ENCODE data around the gene PDE8B. TPM values are rescaled to one million over a fixed set of nuclear protein-coding genes. Genes with fewer than 3 reads are reported as not detected.

The PDE8B gene
- total RNA-seq, 6 experiments from 2014 or later: 1.2 to 5.4 (median 2.4) TPM

GRCh38 chr5:77167695-77168121, 42.8 kb upstream of the PDE8B start:
- intact Hi-C loops (cut with DNase I): no loop called here
- WGBS (ENCODE audit: insufficient coverage, low coverage, low lambda C conversion rate, missing lambda C conversion rate): 45% methylated on average over 4 of the region's 4 CpGs
- H3K36me3 ChIP-seq: no peaks in the 10 kb centered on the region
- ATAC-seq: peak in 2 of 4 donors; percentile 10 to 57
- H3K27ac ChIP-seq: no peak overlapping the region
- TF ChIP-seq, protein P1, sequence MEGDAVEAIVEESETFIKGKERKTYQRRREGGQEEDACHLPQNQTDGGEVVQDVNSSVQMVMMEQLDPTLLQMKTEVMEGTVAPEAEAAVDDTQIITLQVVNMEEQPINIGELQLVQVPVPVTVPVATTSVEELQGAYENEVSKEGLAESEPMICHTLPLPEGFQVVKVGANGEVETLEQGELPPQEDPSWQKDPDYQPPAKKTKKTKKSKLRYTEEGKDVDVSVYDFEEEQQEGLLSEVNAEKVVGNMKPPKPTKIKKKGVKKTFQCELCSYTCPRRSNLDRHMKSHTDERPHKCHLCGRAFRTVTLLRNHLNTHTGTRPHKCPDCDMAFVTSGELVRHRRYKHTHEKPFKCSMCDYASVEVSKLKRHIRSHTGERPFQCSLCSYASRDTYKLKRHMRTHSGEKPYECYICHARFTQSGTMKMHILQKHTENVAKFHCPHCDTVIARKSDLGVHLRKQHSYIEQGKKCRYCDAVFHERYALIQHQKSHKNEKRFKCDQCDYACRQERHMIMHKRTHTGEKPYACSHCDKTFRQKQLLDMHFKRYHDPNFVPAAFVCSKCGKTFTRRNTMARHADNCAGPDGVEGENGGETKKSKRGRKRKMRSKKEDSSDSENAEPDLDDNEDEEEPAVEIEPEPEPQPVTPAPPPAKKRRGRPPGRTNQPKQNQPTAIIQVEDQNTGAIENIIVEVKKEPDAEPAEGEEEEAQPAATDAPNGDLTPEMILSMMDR (IDR thresholded peaks at IDR 0.05): no peak
- no peak for TF ChIP-seq POLR2A (IDR thresholded peaks at IDR 0.05)
- no peaks in the 10 kb centered on the region for H3K4me1 ChIP-seq
- no peak overlapping the region for H3K4me3 ChIP-seq
- no peak for DNase-seq
- no peaks in the 10 kb centered on the region for H3K27me3 ChIP-seq
- no peaks in the 10 kb centered on the region for H3K9me3 ChIP-seq

DNA sequence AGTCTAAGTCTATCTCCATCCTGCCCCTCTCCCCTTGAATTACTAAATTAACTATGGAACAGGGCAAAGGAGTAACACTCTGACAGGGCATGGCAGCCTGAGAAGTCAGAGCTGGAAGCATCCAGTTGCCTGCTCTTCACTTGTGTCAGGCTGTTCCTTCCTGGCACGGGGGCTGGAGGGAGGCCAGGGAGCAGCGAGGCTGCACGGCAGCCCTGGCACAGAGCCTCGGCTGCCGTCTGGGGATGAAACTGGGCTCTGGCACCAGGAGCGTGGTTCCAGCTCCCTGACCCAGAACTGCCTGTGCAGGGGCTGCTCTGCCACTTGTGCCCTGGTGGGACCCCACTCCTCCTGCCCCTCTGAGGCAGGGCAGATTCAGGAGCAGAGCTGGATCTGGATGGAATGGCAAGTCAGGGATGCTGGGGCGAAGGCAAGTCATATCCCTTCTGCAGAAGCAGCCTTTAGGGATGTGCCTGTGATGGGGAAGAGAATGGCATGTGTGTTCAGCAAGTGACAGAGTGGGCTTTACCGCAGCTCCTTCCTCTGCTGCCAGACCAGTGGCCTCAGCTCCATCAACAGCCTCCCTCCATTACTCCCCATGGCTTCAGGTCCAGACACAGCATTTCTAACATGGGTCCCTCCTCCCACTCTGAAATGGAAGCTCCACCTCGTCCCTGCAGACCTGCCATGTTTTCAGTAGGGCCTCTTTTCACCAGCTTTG, 42.2 kb upstream of the PDE8B start:
- no peak overlapping the region for H3K27ac ChIP-seq

DNA sequence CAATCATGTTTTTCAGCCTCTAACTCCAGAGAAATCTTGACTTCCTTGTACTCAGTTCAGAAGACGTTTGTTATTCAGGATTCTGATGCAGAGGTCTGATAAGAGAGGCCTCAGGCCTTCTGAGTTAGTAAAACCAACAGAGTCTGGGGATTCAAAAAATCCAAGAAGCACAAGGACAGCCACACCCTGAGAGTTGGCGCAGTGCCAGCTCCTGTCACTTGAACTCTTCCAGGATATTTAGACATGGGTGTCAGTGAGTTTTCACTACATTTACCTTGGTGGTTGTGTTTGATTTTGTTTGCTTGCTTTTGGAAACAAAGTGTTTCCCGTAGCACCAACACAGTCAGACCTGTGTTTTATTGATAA, 41.6 kb upstream of the PDE8B start:
- Histone ChIP-seq H3K4me1 (no peaks in the 10 kb centered on the region), H3K36me3 (no peaks in the 10 kb centered on the region), H3K9me3 (no peaks in the 10 kb centered on the region), H3K27ac (no peak overlapping the region), H3K4me3 (no peak overlapping the region), H3K27me3 (no peaks in the 10 kb centered on the region)
- 32% methylated on average over 2 of the region's 3 CpGs for WGBS (ENCODE audit: insufficient coverage, low coverage, low lambda C conversion rate, missing lambda C conversion rate)
- intact Hi-C loops (cut with DNase I): no loop called here
- ATAC-seq (no peak), DNase-seq (no peak)
- TF ChIP-seq, protein P1 (IDR thresholded peaks at IDR 0.05): no peak
- TF ChIP-seq POLR2A (IDR thresholded peaks at IDR 0.05): no peak

More for the DNA sequence above, 42.2 kb upstream of the PDE8B start:
- Histone ChIP-seq H3K4me3 (no peak overlapping the region), H3K9me3 (no peaks in the 10 kb centered on the region), H3K4me1 (no peaks in the 10 kb centered on the region), H3K27me3 (no peaks in the 10 kb centered on the region), H3K36me3 (no peaks in the 10 kb centered on the region)
- DNase-seq (peak; percentile 61 to 71 (median 65)), ATAC-seq (peak; percentile 78 to 85 (median 82))
- intact Hi-C loops (cut with DNase I): no loop called here
- TF ChIP-seq, protein P1 (IDR thresholded peaks at IDR 0.05): no peak
- TF ChIP-seq POLR2A (IDR thresholded peaks at IDR 0.05): no peak
- 33% methylated on average over 1 of the region's 9 CpGs for whole genome bisulfite sequencing (ENCODE audit: insufficient coverage, low coverage, low lambda C conversion rate, missing lambda C conversion rate)

DNA sequence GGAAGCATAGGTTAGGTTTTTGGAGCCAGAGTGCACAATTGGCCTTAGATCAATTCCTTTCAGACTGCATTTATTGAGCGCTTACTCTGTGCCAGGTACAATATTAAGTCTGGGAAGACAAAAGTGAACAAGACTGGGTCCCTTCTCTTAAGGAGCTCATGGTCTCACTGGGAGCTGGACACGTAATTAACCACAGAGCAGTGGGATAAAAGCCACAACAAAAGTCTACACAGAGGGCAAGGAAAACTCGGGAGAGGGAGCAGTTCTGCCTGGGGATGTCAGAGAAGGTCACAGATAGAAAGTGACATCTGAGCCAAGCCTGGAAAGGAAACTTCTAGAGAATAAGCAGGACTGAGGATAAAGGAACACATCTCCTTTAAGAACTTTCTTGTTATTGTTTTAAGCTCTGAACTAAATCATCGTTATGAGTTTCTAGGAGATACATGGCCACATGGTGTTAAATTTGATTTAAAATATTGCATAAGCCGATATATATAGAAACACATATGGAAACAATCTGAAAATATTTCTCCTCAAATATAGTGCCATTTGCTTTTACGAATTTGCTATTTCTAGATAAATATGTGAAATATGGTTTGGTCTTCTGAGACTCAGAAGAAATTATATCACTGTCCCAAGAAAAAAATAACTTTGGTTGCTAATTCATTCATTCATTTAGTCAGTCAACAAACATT, 40.1 kb upstream of the PDE8B start:
- H3K4me1 ChIP-seq: no peaks in the 10 kb centered on the region
- no peaks in the 10 kb centered on the region for H3K27me3 ChIP-seq
- WGBS (ENCODE audit: insufficient coverage, low coverage, low lambda C conversion rate, missing lambda C conversion rate): 63% methylated on average over 6 of the region's 6 CpGs
- no peak overlapping the region for H3K27ac ChIP-seq
- no peak for ATAC-seq
- no peak for DNase-seq
- no peaks in the 10 kb centered on the region for H3K36me3 ChIP-seq
- TF ChIP-seq POLR2A (IDR thresholded peaks at IDR 0.05): no peak
- no peak overlapping the region for H3K4me3 ChIP-seq
- no peaks in the 10 kb centered on the region for H3K9me3 ChIP-seq
- intact Hi-C loops (cut with DNase I): no loop called here

Measured in right lobe of liver (tissue), 6 donors.